HepG2 (cell line): ENCODE data around the gene S100A12. TPM values are rescaled to one million over a fixed set of nuclear protein-coding genes. Genes with fewer than 3 reads are reported as not detected.

Experiments
- ATAC-seq: fragments of 200-7000 bp; cut with Tn5 transposase; 3 replicates; pipeline ENCODE4 v1.9.1; 2020; ENCODE audit warnings: mild to moderate bottlenecking, moderate library complexity
- BruUV-seq: library from RNA; stranded (reverse); fragments of 400-500 nt; replicated peaks from 2 replicates; lab custom pipeline; 2021; lab: Mats Ljungman, UMichigan
- CTCF ChIA-PET: fragments of 300-600 bp; formaldehyde crosslinking; extraction: SDS; loops from one replicate; lab custom pipeline; 2021; ENCODE audit warnings: low total read pairs, inconsistent platforms, low intra/inter-chr PET ratio; lab: Yijun Ruan, JAX
- POLR2A ChIA-PET: fragments of 350-600 bp; sonication (Branson Sonifier 250); formaldehyde crosslinking; loops from one replicate; lab custom pipeline; 2020; ENCODE audit warnings: antibody characterized with exemption, inconsistent platforms; lab: Yijun Ruan, JAX
- DNase-seq: peaks from one replicate; pipeline ENCODE4 v3.0.0-alpha.2; 2015; ENCODE audit warnings: low spot score
- FAIRE-seq: peaks from 3 replicates; lab custom pipeline; 2011; peaks lifted over from hg19 to GRCh38; lab: Jason Lieb, UNC
- H2AFZ ChIP-seq: one replicate; pipeline ENCODE4 v1.6.1; 2011; ENCODE audit warnings: low read length, inconsistent platforms
- H3K27ac ChIP-seq: fragments of 300-600 bp; 3 replicates; pipeline ENCODE4 v1.8.0; 2011; ENCODE audit warnings: mixed run types, mild to moderate bottlenecking, mixed read lengths, low read length, inconsistent platforms; ENCODE audit not compliant: insufficient read depth; ENCODE audit errors: extremely low read length
- H3K27me3 ChIP-seq, 2 experiments: fragments of 200-600 bp in 1 of 2; 2 replicates in 1 of 2; 3 replicates in 1 of 2; pipeline versions ENCODE4 v1.6.0 to v1.8.0; 2011; ENCODE audit warnings: low read length in 2 of 2, mild to moderate bottlenecking in 2 of 2, moderate library complexity in 2 of 2, inconsistent platforms in 1 of 2; ENCODE audit not compliant: insufficient read depth in 2 of 2, control insufficient read depth in 1 of 2
- H3K36me3 ChIP-seq, 2 experiments: fragments of 200-600 bp in 1 of 2; replicated peaks in 1 of 2; 2 replicates in 1 of 2; 3 replicates in 1 of 2; pipeline versions ENCODE4 v1.5.1 to v1.8.0; 2011; ENCODE audit warnings: low read length in 2 of 2, inconsistent platforms in 1 of 2; ENCODE audit not compliant: insufficient read depth in 2 of 2, control insufficient read depth in 1 of 2
- H3K4me1 ChIP-seq: 2 replicates; pipeline ENCODE4 v1.5.1; 2012; ENCODE audit warnings: low read length, inconsistent platforms; ENCODE audit not compliant: insufficient read depth
- H3K4me2 ChIP-seq: 2 replicates; pipeline ENCODE4 v1.6.0; 2011; ENCODE audit warnings: low read depth, low read length, inconsistent platforms
- H3K4me3 ChIP-seq, 3 experiments: fragments of 200-600 bp in 1 of 3; sonication (generic), shearing (Covaris generic) in 1 of 3; replicated peaks in 1 of 3; 2 replicates each; pipeline ENCODE4 v1.5.1; 2011 to 2016; ENCODE audit warnings: low read length in 3 of 3, inconsistent platforms in 2 of 3, low read depth in 2 of 3, mild to moderate bottlenecking in 2 of 3, control low read depth in 1 of 3, mixed read lengths in 1 of 3; ENCODE audit not compliant: insufficient read depth in 1 of 3
- H3K79me2 ChIP-seq: one replicate; pipeline ENCODE4 v1.6.1; 2011; ENCODE audit warnings: low read length, inconsistent platforms; ENCODE audit not compliant: insufficient read depth
- H3K9ac ChIP-seq: 2 replicates; pipeline ENCODE4 v1.6.0; 2011; ENCODE audit warnings: mild to moderate bottlenecking, low read depth, low read length, inconsistent platforms; ENCODE audit not compliant: insufficient read depth
- H3K9me3 ChIP-seq: 2 replicates; pipeline ENCODE4 v1.5.1; 2012; ENCODE audit warnings: mild to moderate bottlenecking, low read length
- H4K20me1 ChIP-seq: 2 replicates; pipeline ENCODE4 v1.6.0; 2011; ENCODE audit warnings: inconsistent platforms, mild to moderate bottlenecking, low read length, moderate library complexity; ENCODE audit not compliant: insufficient read depth
- ATF7 ChIP-seq, 2 experiments: fragments of 450-650 bp in 1 of 2; sonication (generic) in 1 of 2; formaldehyde crosslinking in 1 of 2; IDR thresholded peaks; 2 replicates each; pipeline versions ENCODE4 v1.4.0 to v1.6.1; 2016 to 2020; ENCODE audit warnings: antibody characterized with exemption in 1 of 2, mild to moderate bottlenecking in 1 of 2, missing genetic modification reagents in 1 of 2
- HDAC1 ChIP-seq: sonication (generic); formaldehyde crosslinking; IDR thresholded peaks from 2 replicates; pipeline ENCODE4 v1.5.1; 2020; ENCODE audit warnings: mild to moderate bottlenecking, missing genetic modification reagents
- HES4 ChIP-seq: sonication (generic); formaldehyde crosslinking; IDR thresholded peaks from 2 replicates; pipeline ENCODE4 v1.9.0; 2021; ENCODE audit warnings: mild to moderate bottlenecking, missing genetic modification reagents, borderline replicate concordance
- PHF8 ChIP-seq: sonication (generic); formaldehyde crosslinking; IDR thresholded peaks from 2 replicates; pipeline ENCODE4 v1.5.0; 2020; ENCODE audit warnings: missing genetic modification reagents
- SNRNP70 ChIP-seq: fragments of 200-400 bp; formaldehyde crosslinking; IDR thresholded peaks from 2 replicates; pipeline ENCODE4 v1.6.1; 2017; ENCODE audit warnings: mild to moderate bottlenecking, low read depth, low read length, moderate library complexity
- ZNF225 ChIP-seq: sonication (generic); formaldehyde crosslinking; IDR thresholded peaks from 2 replicates; pipeline ENCODE4 v1.4.0; 2020; ENCODE audit warnings: mild to moderate bottlenecking, missing genetic modification reagents
- ZNF256 ChIP-seq: sonication (generic); formaldehyde crosslinking; conservative IDR thresholded peaks from 2 replicates; pipeline ENCODE4 v1.4.0; 2020; ENCODE audit warnings: missing genetic modification reagents
- ZNF317 ChIP-seq: sonication (generic); formaldehyde crosslinking; IDR thresholded peaks from 2 replicates; pipeline ENCODE4 v1.5.0; 2020; ENCODE audit warnings: mild to moderate bottlenecking, missing genetic modification reagents
- ZNF441 ChIP-seq: sonication (generic); formaldehyde crosslinking; IDR thresholded peaks from 2 replicates; pipeline ENCODE4 v1.7.0; 2021; ENCODE audit warnings: missing genetic modification reagents, borderline replicate concordance
- ZNF510 ChIP-seq: sonication (generic); formaldehyde crosslinking; IDR thresholded peaks from 2 replicates; pipeline ENCODE4 v1.4.0; 2020; ENCODE audit warnings: low read depth, mild to moderate bottlenecking, missing genetic modification reagents
- ZNF619 ChIP-seq: sonication (generic); formaldehyde crosslinking; IDR thresholded peaks from 2 replicates; pipeline ENCODE4 v1.4.0; 2020; ENCODE audit warnings: mild to moderate bottlenecking, missing genetic modification reagents
- ZNF777 ChIP-seq: sonication (generic); formaldehyde crosslinking; IDR thresholded peaks from 2 replicates; pipeline ENCODE4 v1.4.0; 2020; ENCODE audit warnings: missing genetic modification reagents
- WGBS: methylation state at CpG from one replicate; pipeline ENCODE4 v1.1.6; 2017; ENCODE audit warnings: low lambda C conversion rate; 5-methylcytosine and 5-hydroxymethylcytosine counted together
- in situ Hi-C: cut with HindIII; loops from 2 replicates; pipeline ENCODE4 v1.10.0; 2017; ENCODE audit warnings: low pct_unique_long_range_greater_than_20kb; ENCODE audit not compliant: extremely low pct_ligation_motif_present
- intact Hi-C: fragments of 100-400 bp; cut with micrococcal nuclease; formaldehyde crosslinking; loops from one replicate; pipeline ENCODE4 v1.10.0; 2022; ENCODE audit not compliant: unreplicated experiment
- polyA plus RNA-seq, 8 experiments: library from polyadenylated mRNA; depleted of rRNA in 3 of 8; stranded (reverse) in 7 of 8; unstranded in 1 of 8; fragments of >200 nt; fragmentation: Illumina TruSeq in 4 of 8; extraction: Trizol in 4 of 8; gene quantifications; 2 replicates each; pipeline versions ENCODE4 v1.2.1 to v1.2.3, GENCODE V29; 2011 to 2016; ENCODE audit warnings: low read depth in 4 of 8, missing spikeins in 1 of 8, mixed read lengths in 1 of 8; ENCODE audit not compliant: insufficient read depth in 1 of 8
- total RNA-seq, 5 experiments: library from RNA; depleted of rRNA; stranded (reverse); fragments of >200 nt; fragmentation: Illumina TruSeq; extraction: Trizol; gene quantifications; 2 replicates each; pipeline ENCODE4 v1.2.3, GENCODE V29; 2016; ENCODE audit warnings: low read depth in 1 of 5
- TF ChIP-seq, protein P1 (sequence below): sonication (generic); formaldehyde crosslinking; IDR thresholded peaks from 2 replicates; pipeline ENCODE4 v1.8.1; 2022; ENCODE audit warnings: mild to moderate bottlenecking, missing genetic modification reagents
- TF ChIP-seq, protein P2 (sequence below): sonication (generic); formaldehyde crosslinking; IDR thresholded peaks from 2 replicates; pipeline ENCODE4 v1.4.0; 2020; ENCODE audit warnings: missing genetic modification reagents
- TF ChIP-seq, protein P3 (sequence below): sonication (generic); formaldehyde crosslinking; conservative IDR thresholded peaks from 2 replicates; pipeline ENCODE4 v1.8.1; 2023; ENCODE audit warnings: missing genetic modification reagents
- TF ChIP-seq, protein P4 (sequence below): sonication (generic); formaldehyde crosslinking; IDR thresholded peaks from 2 replicates; pipeline ENCODE4 v1.4.0; 2020; ENCODE audit warnings: missing genetic modification reagents

The S100A12 gene
- total and polyA plus RNA-seq, 2 of the 13 experiments (the other 11 are each of a cell fraction or from before 2014, with no cell fraction given) = not detected

- no peak for TF ChIP-seq HDAC1
- no peak for TF ChIP-seq PHF8 (CRISPR knock-in tag)
- TF ChIP-seq ATF7 (IDR thresholded peaks at IDR 0.05) = no peak
- TF ChIP-seq ATF7 (CRISPR knock-in tag; IDR thresholded peaks at IDR 0.05) = no peak
- no peak for TF ChIP-seq ZNF317 (CRISPR knock-in tag)
- no peak for TF ChIP-seq SNRNP70
- no peak for TF ChIP-seq HES4 (CRISPR knock-in tag)
- TF ChIP-seq, protein P1, sequence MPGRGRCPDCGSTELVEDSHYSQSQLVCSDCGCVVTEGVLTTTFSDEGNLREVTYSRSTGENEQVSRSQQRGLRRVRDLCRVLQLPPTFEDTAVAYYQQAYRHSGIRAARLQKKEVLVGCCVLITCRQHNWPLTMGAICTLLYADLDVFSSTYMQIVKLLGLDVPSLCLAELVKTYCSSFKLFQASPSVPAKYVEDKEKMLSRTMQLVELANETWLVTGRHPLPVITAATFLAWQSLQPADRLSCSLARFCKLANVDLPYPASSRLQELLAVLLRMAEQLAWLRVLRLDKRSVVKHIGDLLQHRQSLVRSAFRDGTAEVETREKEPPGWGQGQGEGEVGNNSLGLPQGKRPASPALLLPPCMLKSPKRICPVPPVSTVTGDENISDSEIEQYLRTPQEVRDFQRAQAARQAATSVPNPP (CRISPR knock-in tag) = no peak
- TF ChIP-seq, protein P2, sequence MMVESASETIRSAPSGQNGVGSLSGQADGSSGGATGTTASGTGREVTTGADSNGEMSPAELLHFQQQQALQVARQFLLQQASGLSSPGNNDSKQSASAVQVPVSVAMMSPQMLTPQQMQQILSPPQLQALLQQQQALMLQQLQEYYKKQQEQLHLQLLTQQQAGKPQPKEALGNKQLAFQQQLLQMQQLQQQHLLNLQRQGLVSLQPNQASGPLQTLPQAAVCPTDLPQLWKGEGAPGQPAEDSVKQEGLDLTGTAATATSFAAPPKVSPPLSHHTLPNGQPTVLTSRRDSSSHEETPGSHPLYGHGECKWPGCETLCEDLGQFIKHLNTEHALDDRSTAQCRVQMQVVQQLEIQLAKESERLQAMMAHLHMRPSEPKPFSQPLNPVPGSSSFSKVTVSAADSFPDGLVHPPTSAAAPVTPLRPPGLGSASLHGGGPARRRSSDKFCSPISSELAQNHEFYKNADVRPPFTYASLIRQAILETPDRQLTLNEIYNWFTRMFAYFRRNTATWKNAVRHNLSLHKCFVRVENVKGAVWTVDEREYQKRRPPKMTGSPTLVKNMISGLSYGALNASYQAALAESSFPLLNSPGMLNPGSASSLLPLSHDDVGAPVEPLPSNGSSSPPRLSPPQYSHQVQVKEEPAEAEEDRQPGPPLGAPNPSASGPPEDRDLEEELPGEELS (CRISPR knock-in tag) = no peak
- TF ChIP-seq, protein P3, sequence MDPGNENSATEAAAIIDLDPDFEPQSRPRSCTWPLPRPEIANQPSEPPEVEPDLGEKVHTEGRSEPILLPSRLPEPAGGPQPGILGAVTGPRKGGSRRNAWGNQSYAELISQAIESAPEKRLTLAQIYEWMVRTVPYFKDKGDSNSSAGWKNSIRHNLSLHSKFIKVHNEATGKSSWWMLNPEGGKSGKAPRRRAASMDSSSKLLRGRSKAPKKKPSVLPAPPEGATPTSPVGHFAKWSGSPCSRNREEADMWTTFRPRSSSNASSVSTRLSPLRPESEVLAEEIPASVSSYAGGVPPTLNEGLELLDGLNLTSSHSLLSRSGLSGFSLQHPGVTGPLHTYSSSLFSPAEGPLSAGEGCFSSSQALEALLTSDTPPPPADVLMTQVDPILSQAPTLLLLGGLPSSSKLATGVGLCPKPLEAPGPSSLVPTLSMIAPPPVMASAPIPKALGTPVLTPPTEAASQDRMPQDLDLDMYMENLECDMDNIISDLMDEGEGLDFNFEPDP (CRISPR knock-in tag) = no peak
- no peak for TF ChIP-seq ZNF225 (CRISPR knock-in tag)
- no peak for TF ChIP-seq ZNF441 (CRISPR knock-in tag)
- no peak for TF ChIP-seq ZNF777 (CRISPR knock-in tag)
- TF ChIP-seq ZNF619 (CRISPR knock-in tag) = no peak
- TF ChIP-seq ZNF256 (CRISPR knock-in tag) = no peak
- no peak for TF ChIP-seq ZNF510
- TF ChIP-seq, protein P4, sequence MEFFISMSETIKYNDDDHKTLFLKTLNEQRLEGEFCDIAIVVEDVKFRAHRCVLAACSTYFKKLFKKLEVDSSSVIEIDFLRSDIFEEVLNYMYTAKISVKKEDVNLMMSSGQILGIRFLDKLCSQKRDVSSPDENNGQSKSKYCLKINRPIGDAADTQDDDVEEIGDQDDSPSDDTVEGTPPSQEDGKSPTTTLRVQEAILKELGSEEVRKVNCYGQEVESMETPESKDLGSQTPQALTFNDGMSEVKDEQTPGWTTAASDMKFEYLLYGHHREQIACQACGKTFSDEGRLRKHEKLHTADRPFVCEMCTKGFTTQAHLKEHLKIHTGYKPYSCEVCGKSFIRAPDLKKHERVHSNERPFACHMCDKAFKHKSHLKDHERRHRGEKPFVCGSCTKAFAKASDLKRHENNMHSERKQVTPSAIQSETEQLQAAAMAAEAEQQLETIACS = no peak
- TF ChIP-seq, all 625 proteins: peak for 0
- POLR2A ChIA-PET = no interaction called here
- in situ Hi-C loops = no loop called here
- no peak for FAIRE-seq
- Histone ChIP-seq H3K9me3 (no peaks in the 10 kb centered on the region), H3K27me3 (peaks cover 1 to 40% of the 10 kb centered on the region in 2 experiments; a peak in 4 of 5 replicates), H3K4me2 (no peak overlapping the region), H3K36me3 (no peaks in the 10 kb centered on the region), H3K4me1 (no peaks in the 10 kb centered on the region), H3K27ac (no peak overlapping the region), H3K4me3 (no peak overlapping the region), H3K9ac (no peak overlapping the region), H2AFZ (no peak overlapping the region), H3K79me2 (no peaks in the 10 kb centered on the region), H4K20me1 (no peaks in the 10 kb centered on the region)
- WGBS = 32% methylated on average over 11 of the region's 11 CpGs
- ATAC-seq = no peak
- CTCF ChIA-PET = no interaction called here
- DNase-seq = no peak
- intact Hi-C loops = loop anchor here (1.0 kb wide), 1 partner anchor 50 kb away; no protein-coding TSS in a partner anchor
- no TSS peak for BruUV-seq
Measured at GRCh38 chr1:153403421-153404085, 28.1 kb upstream of the S100A12 start.
